ENCODE data around the gene MYCN. TPM values are rescaled to one million over a fixed set of nuclear protein-coding genes. Genes with fewer than 3 reads are reported as not detected.

Gene MYCN
- total and polyA plus RNA-seq, 2 of the 8 experiments (the other 6 are each of a cell fraction or from before 2014, with no cell fraction given), result 87.8 to 137 TPM

DNA sequence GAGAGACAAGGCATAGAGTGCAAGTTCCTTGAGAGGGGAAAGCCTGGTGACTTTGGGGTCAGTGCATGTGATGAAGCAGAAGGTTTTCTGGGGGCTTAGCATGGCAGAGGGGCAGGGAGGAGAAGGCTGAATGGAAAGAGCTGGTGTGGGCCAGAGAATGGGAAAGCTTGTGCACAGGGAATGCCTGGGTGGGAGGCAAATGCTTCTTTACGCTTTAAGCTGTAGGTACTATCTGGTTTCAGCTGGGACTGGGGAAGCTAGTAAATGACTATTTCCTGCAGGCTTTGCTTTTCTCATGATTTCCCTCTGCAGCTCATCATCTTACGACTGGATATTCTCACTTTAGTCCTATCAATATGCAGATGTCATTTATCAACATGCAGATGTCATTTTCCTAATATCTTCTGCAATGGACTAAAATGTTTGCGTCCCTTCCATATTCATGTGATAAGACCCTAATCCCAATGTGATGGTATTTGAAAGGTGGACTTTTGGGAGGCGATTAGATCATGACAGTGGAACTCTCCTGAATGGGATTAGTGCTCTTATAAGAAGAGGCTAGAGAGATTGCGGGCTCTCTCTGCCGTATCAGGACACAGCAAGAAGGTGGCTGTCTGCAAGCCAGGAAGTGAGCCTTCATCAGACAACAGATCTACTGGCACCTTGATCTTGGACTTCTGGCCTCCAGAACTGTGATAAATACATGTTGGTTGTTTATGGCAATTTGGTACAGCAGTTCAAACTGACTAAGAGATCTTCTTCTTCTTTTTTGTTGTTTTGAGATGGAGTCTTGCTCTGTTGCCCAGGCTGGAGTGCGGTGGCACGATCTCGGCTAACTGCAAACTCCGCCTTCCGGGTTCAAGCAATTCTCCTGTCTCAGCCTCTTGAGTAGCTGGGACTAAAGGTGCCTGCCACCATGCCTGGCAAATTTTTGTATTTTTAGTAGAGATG is 50.1 kb downstream of the MYCN start (continued):
- TF ChIP-seq, protein P1, sequence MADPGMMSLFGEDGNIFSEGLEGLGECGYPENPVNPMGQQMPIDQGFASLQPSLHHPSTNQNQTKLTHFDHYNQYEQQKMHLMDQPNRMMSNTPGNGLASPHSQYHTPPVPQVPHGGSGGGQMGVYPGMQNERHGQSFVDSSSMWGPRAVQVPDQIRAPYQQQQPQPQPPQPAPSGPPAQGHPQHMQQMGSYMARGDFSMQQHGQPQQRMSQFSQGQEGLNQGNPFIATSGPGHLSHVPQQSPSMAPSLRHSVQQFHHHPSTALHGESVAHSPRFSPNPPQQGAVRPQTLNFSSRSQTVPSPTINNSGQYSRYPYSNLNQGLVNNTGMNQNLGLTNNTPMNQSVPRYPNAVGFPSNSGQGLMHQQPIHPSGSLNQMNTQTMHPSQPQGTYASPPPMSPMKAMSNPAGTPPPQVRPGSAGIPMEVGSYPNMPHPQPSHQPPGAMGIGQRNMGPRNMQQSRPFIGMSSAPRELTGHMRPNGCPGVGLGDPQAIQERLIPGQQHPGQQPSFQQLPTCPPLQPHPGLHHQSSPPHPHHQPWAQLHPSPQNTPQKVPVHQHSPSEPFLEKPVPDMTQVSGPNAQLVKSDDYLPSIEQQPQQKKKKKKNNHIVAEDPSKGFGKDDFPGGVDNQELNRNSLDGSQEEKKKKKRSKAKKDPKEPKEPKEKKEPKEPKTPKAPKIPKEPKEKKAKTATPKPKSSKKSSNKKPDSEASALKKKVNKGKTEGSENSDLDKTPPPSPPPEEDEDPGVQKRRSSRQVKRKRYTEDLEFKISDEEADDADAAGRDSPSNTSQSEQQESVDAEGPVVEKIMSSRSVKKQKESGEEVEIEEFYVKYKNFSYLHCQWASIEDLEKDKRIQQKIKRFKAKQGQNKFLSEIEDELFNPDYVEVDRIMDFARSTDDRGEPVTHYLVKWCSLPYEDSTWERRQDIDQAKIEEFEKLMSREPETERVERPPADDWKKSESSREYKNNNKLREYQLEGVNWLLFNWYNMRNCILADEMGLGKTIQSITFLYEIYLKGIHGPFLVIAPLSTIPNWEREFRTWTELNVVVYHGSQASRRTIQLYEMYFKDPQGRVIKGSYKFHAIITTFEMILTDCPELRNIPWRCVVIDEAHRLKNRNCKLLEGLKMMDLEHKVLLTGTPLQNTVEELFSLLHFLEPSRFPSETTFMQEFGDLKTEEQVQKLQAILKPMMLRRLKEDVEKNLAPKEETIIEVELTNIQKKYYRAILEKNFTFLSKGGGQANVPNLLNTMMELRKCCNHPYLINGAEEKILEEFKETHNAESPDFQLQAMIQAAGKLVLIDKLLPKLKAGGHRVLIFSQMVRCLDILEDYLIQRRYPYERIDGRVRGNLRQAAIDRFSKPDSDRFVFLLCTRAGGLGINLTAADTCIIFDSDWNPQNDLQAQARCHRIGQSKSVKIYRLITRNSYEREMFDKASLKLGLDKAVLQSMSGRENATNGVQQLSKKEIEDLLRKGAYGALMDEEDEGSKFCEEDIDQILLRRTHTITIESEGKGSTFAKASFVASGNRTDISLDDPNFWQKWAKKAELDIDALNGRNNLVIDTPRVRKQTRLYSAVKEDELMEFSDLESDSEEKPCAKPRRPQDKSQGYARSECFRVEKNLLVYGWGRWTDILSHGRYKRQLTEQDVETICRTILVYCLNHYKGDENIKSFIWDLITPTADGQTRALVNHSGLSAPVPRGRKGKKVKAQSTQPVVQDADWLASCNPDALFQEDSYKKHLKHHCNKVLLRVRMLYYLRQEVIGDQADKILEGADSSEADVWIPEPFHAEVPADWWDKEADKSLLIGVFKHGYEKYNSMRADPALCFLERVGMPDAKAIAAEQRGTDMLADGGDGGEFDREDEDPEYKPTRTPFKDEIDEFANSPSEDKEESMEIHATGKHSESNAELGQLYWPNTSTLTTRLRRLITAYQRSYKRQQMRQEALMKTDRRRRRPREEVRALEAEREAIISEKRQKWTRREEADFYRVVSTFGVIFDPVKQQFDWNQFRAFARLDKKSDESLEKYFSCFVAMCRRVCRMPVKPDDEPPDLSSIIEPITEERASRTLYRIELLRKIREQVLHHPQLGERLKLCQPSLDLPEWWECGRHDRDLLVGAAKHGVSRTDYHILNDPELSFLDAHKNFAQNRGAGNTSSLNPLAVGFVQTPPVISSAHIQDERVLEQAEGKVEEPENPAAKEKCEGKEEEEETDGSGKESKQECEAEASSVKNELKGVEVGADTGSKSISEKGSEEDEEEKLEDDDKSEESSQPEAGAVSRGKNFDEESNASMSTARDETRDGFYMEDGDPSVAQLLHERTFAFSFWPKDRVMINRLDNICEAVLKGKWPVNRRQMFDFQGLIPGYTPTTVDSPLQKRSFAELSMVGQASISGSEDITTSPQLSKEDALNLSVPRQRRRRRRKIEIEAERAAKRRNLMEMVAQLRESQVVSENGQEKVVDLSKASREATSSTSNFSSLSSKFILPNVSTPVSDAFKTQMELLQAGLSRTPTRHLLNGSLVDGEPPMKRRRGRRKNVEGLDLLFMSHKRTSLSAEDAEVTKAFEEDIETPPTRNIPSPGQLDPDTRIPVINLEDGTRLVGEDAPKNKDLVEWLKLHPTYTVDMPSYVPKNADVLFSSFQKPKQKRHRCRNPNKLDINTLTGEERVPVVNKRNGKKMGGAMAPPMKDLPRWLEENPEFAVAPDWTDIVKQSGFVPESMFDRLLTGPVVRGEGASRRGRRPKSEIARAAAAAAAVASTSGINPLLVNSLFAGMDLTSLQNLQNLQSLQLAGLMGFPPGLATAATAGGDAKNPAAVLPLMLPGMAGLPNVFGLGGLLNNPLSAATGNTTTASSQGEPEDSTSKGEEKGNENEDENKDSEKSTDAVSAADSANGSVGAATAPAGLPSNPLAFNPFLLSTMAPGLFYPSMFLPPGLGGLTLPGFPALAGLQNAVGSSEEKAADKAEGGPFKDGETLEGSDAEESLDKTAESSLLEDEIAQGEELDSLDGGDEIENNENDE (IDR thresholded peaks at IDR 0.05; ENCODE audit: insufficient replicate concordance, low read length), result no peak
- TF ChIP-seq SP2 (IDR thresholded peaks at IDR 0.05; ENCODE audit: low read length), result no peak
- no peak for TF ChIP-seq CTBP2 (IDR thresholded peaks at IDR 0.05; ENCODE audit: borderline replicate concordance, insufficient read depth, insufficient read length, low read length)
- TF ChIP-seq, protein P2, sequence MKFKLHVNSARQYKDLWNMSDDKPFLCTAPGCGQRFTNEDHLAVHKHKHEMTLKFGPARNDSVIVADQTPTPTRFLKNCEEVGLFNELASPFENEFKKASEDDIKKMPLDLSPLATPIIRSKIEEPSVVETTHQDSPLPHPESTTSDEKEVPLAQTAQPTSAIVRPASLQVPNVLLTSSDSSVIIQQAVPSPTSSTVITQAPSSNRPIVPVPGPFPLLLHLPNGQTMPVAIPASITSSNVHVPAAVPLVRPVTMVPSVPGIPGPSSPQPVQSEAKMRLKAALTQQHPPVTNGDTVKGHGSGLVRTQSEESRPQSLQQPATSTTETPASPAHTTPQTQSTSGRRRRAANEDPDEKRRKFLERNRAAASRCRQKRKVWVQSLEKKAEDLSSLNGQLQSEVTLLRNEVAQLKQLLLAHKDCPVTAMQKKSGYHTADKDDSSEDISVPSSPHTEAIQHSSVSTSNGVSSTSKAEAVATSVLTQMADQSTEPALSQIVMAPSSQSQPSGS (IDR thresholded peaks at IDR 0.05; ENCODE audit: low read length), result no peak
- TF ChIP-seq HDAC2 (IDR thresholded peaks at IDR 0.05; ENCODE audit: borderline replicate concordance in 1 of 2, low read depth in 2 of 2, low read length in 2 of 2), result no peak
- no peak for TF ChIP-seq SIN3A (conservative IDR thresholded peaks at IDR 0.05 in 1 of 2, IDR thresholded peaks at IDR 0.05 in 1 of 2; ENCODE audit: low read depth in 1 of 2, low read length in 2 of 2)
